ENCODE data around the gene SLC6A5.

DNA sequence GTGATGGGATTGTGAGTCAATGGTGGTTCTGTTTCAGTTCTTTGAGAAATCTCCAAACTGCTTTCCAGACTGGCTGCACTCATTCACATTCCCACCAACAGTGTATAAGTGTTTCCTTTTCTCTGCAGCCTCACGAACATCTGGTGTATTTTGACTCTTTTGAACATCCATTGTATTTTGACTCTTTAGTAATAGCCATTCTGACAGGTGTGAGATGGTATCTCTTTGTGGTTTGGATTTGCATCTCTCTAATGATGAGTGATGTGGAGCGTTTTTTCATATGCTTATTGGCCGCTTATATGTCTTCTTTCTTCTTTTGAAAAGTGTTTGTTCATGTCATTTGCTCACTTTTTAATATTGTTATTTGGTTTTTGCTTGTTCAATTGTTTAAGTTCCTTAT is 89.4 kb downstream of the SLC6A5 start:
- TF ChIP-seq TAF1 (IDR thresholded peaks at IDR 0.05; ENCODE audit: borderline replicate concordance, low read depth, low read length) (no peak), POLR2AphosphoS5 (IDR thresholded peaks at IDR 0.05; ENCODE audit: low read depth, low read length) (no peak), POLR2A (IDR thresholded peaks at IDR 0.05; ENCODE audit: low read depth, low read length) (no peak)
